Measurements from ENCODE around the gene ZFP36L2. TPM values are rescaled to one million over a fixed set of nuclear protein-coding genes. Genes with fewer than 3 reads are reported as not detected.
A peak's percentile ranks its signal among the peaks of the same experiment; 100 is the strongest.

Gene ZFP36L2
- total RNA-seq, 2 donors from 2014 or later, result 43.2 to 47.3 TPM

GRCh38 chr2:43233218-43234212 is 7.1 kb upstream of the ZFP36L2 start:
- peaks cover 0 to 17% of the 10 kb centered on the region in 2 donors for H3K4me1 ChIP-seq
- DNase-seq (ENCODE audit: low spot score), result no peak
- no peaks in the 10 kb centered on the region for H3K36me3 ChIP-seq
- H3K27me3 ChIP-seq, result no peaks in the 10 kb centered on the region
- H3K9me3 ChIP-seq, result no peaks in the 10 kb centered on the region
- no peak overlapping the region for H3K27ac ChIP-seq
- no peak overlapping the region for H3K4me3 ChIP-seq
- TF ChIP-seq CTCF (IDR thresholded peaks at IDR 0.05), result no peak

- no peak overlapping the region for H3K4me3 ChIP-seq
- H3K27ac ChIP-seq, result no peak overlapping the region
- no peak for DNase-seq (ENCODE audit: low spot score)
- no peak for TF ChIP-seq CTCF (IDR thresholded peaks at IDR 0.05)
- H3K9me3 ChIP-seq, result no peaks in the 10 kb centered on the region
- H3K36me3 ChIP-seq, result no peaks in the 10 kb centered on the region
- H3K4me1 ChIP-seq, result peaks cover 0 to 29% of the 10 kb centered on the region in 2 donors
- H3K27me3 ChIP-seq, result no peaks in the 10 kb centered on the region
These were observed 4.8 kb upstream of the ZFP36L2 start for GRCh38 chr2:43230951-43231827.

GRCh38 chr2:43230351-43230885 is 4.0 kb upstream of the ZFP36L2 start:
- TF ChIP-seq CTCF (IDR thresholded peaks at IDR 0.05), result no peak
- H3K27ac ChIP-seq, result no peak overlapping the region
- H3K4me3 ChIP-seq, result no peak overlapping the region
- H3K27me3 ChIP-seq, result no peaks in the 10 kb centered on the region
- H3K36me3 ChIP-seq, result peaks cover 3% of the 10 kb centered on the region
- DNase-seq (ENCODE audit: low spot score), result no peak
- H3K9me3 ChIP-seq, result no peaks in the 10 kb centered on the region
- H3K4me1 ChIP-seq, result peaks cover 0 to 29% of the 10 kb centered on the region in 2 donors

GRCh38 chr2:43228756-43229659 is 2.6 kb upstream of the ZFP36L2 start:
- no peak for DNase-seq (ENCODE audit: low spot score)
- TF ChIP-seq CTCF (IDR thresholded peaks at IDR 0.05), result no peak
- H3K27ac ChIP-seq, result peak overlapping the region; percentile 99 to 100
- H3K9me3 ChIP-seq, result no peaks in the 10 kb centered on the region
- H3K4me3 ChIP-seq, result no peak overlapping the region
- peaks cover 15% of the 10 kb centered on the region for H3K36me3 ChIP-seq
- H3K27me3 ChIP-seq, result no peaks in the 10 kb centered on the region
- H3K4me1 ChIP-seq, result peaks cover 0 to 29% of the 10 kb centered on the region in 2 donors

GRCh38 chr2:43228321-43228751 is 1.9 kb upstream of the ZFP36L2 start:
- Histone ChIP-seq H3K4me3 (no peak overlapping the region), H3K9me3 (no peaks in the 10 kb centered on the region), H3K36me3 (peaks cover 21% of the 10 kb centered on the region), H3K27me3 (no peaks in the 10 kb centered on the region), H3K27ac (peak overlapping the region; percentile 99 to 100), H3K4me1 (peaks cover 0 to 33% of the 10 kb centered on the region in 2 donors)
- DNase-seq (ENCODE audit: low spot score), result no peak
- TF ChIP-seq CTCF (IDR thresholded peaks at IDR 0.05), result no peak

Measured in right atrium auricular region (tissue), 2 donors.